WTC11 (cell line): ENCODE results near the gene ING1. TPM values are rescaled to one million over a fixed set of nuclear protein-coding genes. Genes with fewer than 3 reads are reported as not detected.

Experiments used
- ATAC-seq: fragments of 200-7000 bp; cut with Tn5 transposase; 2 replicates; pipeline ENCODE4 v1.10.0; 2021; ENCODE audit warnings: mild to moderate bottlenecking, moderate library complexity
- CTCF ChIA-PET: fragments of 300-600 bp; sonication (Branson Sonifier 250); formaldehyde crosslinking; loops from one replicate; lab custom pipeline; 2021; ENCODE audit warnings: antibody characterized with exemption; lab: Charles Lee
- POLR2A ChIA-PET: fragments of 350-600 bp; sonication (Branson Sonifier 250); formaldehyde crosslinking; loops from one replicate; lab custom pipeline; 2021; ENCODE audit warnings: antibody characterized with exemption; lab: Charles Lee
- DNase-seq: peaks from one replicate; pipeline ENCODE4 v3.0.0; 2021; ENCODE audit warnings: low spot score
- H3K27ac Mint-ChIP-seq: 2 replicates; pipeline ENCODE4 v1.8.0; 2021; ENCODE audit warnings: mixed read lengths
- H3K27me3 Mint-ChIP-seq: 2 replicates; pipeline ENCODE4 v1.8.0; 2021; ENCODE audit warnings: low read depth, mild to moderate bottlenecking, moderate library complexity, mixed read lengths
- H3K36me3 Mint-ChIP-seq: 2 replicates; pipeline ENCODE4 v1.8.0; 2021; ENCODE audit warnings: mixed read lengths
- H3K4me1 Mint-ChIP-seq: 2 replicates; pipeline ENCODE4 v1.8.0; 2022; ENCODE audit warnings: mixed read lengths
- H3K4me3 Mint-ChIP-seq: 2 replicates; pipeline ENCODE4 v1.8.0; 2021; ENCODE audit warnings: mild to moderate bottlenecking, moderate library complexity, mixed read lengths
- H3K9me3 Mint-ChIP-seq: 2 replicates; pipeline ENCODE4 v1.8.0; 2021; ENCODE audit warnings: mixed read lengths
- ATF1 ChIP-seq: sonication (generic); formaldehyde crosslinking; IDR thresholded peaks from 2 replicates; pipeline ENCODE4 v1.8.1; 2023; ENCODE audit warnings: mild to moderate bottlenecking, moderate library complexity, missing genetic modification reagents
- CBFB ChIP-seq: sonication (generic); formaldehyde crosslinking; IDR thresholded peaks from 2 replicates; pipeline ENCODE4 v1.8.1; 2022; ENCODE audit warnings: mild to moderate bottlenecking, low read depth, missing genetic modification reagents
- CREB1 ChIP-seq: sonication (generic); formaldehyde crosslinking; IDR thresholded peaks from 2 replicates; pipeline ENCODE4 v1.8.0; 2023; ENCODE audit warnings: mild to moderate bottlenecking, missing genetic modification reagents
- ELF4 ChIP-seq: sonication (generic); formaldehyde crosslinking; IDR thresholded peaks from 2 replicates; pipeline ENCODE4 v1.8.1; 2022; ENCODE audit warnings: low read depth, mild to moderate bottlenecking, moderate library complexity, missing genetic modification reagents
- ESRRA ChIP-seq: sonication (generic); formaldehyde crosslinking; IDR thresholded peaks from 2 replicates; pipeline ENCODE4 v1.8.1; 2022; ENCODE audit warnings: mild to moderate bottlenecking, missing genetic modification reagents, borderline replicate concordance
- FOXP1 ChIP-seq: sonication (generic); formaldehyde crosslinking; IDR thresholded peaks from 2 replicates; pipeline ENCODE4 v1.8.0; 2022; ENCODE audit warnings: missing genetic modification reagents, mild to moderate bottlenecking, moderate library complexity, borderline replicate concordance
- GABPB1 ChIP-seq: sonication (generic); formaldehyde crosslinking; IDR thresholded peaks from 2 replicates; pipeline ENCODE4 v1.8.1; 2023; ENCODE audit warnings: mild to moderate bottlenecking, missing genetic modification reagents
- GRHL2 ChIP-seq: fragments of 250-450 bp; sonication (Bioruptor Pico); IDR thresholded peaks from 2 replicates; pipeline ENCODE4 v1.8.0; 2022; ENCODE audit warnings: mild to moderate bottlenecking, moderate library complexity; ENCODE audit not compliant: insufficient replicate concordance, severe bottlenecking
- GTF2I ChIP-seq: fragments of 250-450 bp; sonication (Bioruptor Pico); conservative IDR thresholded peaks from 2 replicates; pipeline ENCODE4 v1.4.0; 2021; ENCODE audit warnings: mild to moderate bottlenecking
- JAZF1 ChIP-seq: fragments of 250-450 bp; sonication (Bioruptor Pico); IDR thresholded peaks from 2 replicates; pipeline ENCODE4 v1.9.0; 2021; ENCODE audit warnings: moderate library complexity, mild to moderate bottlenecking, inconsistent platforms
- NFATC4 ChIP-seq: fragments of 250-450 bp; sonication (Bioruptor Pico); IDR thresholded peaks from 2 replicates; pipeline ENCODE4 v1.9.0; 2021; ENCODE audit warnings: mild to moderate bottlenecking
- NFE2L1 ChIP-seq: sonication (generic); formaldehyde crosslinking; IDR thresholded peaks from 2 replicates; pipeline ENCODE4 v1.8.1; 2023; ENCODE audit warnings: missing genetic modification reagents
- SMAD4 ChIP-seq: sonication (generic); formaldehyde crosslinking; IDR thresholded peaks from 2 replicates; pipeline ENCODE4 v1.8.0; 2022; ENCODE audit warnings: mild to moderate bottlenecking, missing genetic modification reagents
- SP1 ChIP-seq: sonication (generic); formaldehyde crosslinking; conservative IDR thresholded peaks from 2 replicates; pipeline ENCODE4 v1.8.1; 2022; ENCODE audit warnings: missing genetic modification reagents
- TEAD1 ChIP-seq: sonication (generic); formaldehyde crosslinking; IDR thresholded peaks from 2 replicates; pipeline ENCODE4 v1.8.0; 2022; ENCODE audit warnings: mild to moderate bottlenecking, missing genetic modification reagents
- TEAD4 ChIP-seq: sonication (generic); formaldehyde crosslinking; IDR thresholded peaks from 2 replicates; pipeline ENCODE4 v1.8.0; 2022; ENCODE audit warnings: mild to moderate bottlenecking, missing genetic modification reagents
- TP53 ChIP-seq: sonication (generic); formaldehyde crosslinking; IDR thresholded peaks from 2 replicates; pipeline ENCODE4 v1.8.1; 2023; ENCODE audit warnings: mild to moderate bottlenecking, missing genetic modification reagents
- ZNF232 ChIP-seq: sonication (generic); formaldehyde crosslinking; IDR thresholded peaks from 2 replicates; pipeline ENCODE4 v1.8.0; 2022; ENCODE audit warnings: mild to moderate bottlenecking, missing genetic modification reagents
- ZNF263 ChIP-seq: sonication (generic); formaldehyde crosslinking; IDR thresholded peaks from 2 replicates; pipeline ENCODE4 v1.8.1; 2022; ENCODE audit warnings: low read depth, mild to moderate bottlenecking, moderate library complexity, missing genetic modification reagents
- ZNF317 ChIP-seq: sonication (generic); formaldehyde crosslinking; IDR thresholded peaks from 2 replicates; pipeline ENCODE4 v1.8.1; 2023; ENCODE audit warnings: low read depth, mild to moderate bottlenecking, moderate library complexity, missing genetic modification reagents, borderline replicate concordance
- total RNA-seq: library from RNA; stranded (reverse); gene quantifications from 3 replicates; pipeline ENCODE4 v1.2.3, GENCODE V29; 2021
- TF ChIP-seq, protein P1 (sequence below): sonication (generic); formaldehyde crosslinking; IDR thresholded peaks from 2 replicates; pipeline ENCODE4 v1.8.1; 2023; ENCODE audit warnings: mild to moderate bottlenecking, moderate library complexity, missing genetic modification reagents
- TF ChIP-seq, protein P2 (sequence below): fragments of 250-450 bp; sonication (Bioruptor Pico); IDR thresholded peaks from 2 replicates; pipeline ENCODE4 v1.9.0; 2021; ENCODE audit warnings: mild to moderate bottlenecking
- TF ChIP-seq, protein P3 (sequence below): sonication (generic); formaldehyde crosslinking; IDR thresholded peaks from 2 replicates; pipeline ENCODE4 v1.8.1; 2022; ENCODE audit warnings: mild to moderate bottlenecking, moderate library complexity, missing genetic modification reagents
- TF ChIP-seq, protein P4 (sequence below): sonication (generic); formaldehyde crosslinking; IDR thresholded peaks from 2 replicates; pipeline ENCODE4 v1.8.1; 2023; ENCODE audit warnings: mild to moderate bottlenecking, missing genetic modification reagents, moderate library complexity
- TF ChIP-seq, protein P5 (sequence below): fragments of 200-600 bp; IDR thresholded peaks from 2 replicates; pipeline ENCODE4 v1.8.0; 2022; ENCODE audit warnings: antibody characterized with exemption
- TF ChIP-seq, protein P6 (sequence below): sonication (generic); formaldehyde crosslinking; IDR thresholded peaks from 2 replicates; pipeline ENCODE4 v1.8.0; 2023; ENCODE audit warnings: missing genetic modification reagents, mild to moderate bottlenecking, borderline replicate concordance

ING1 gene
- total RNA-seq, 1 experiment from 2014 or later, result 26.2 TPM

DNA sequence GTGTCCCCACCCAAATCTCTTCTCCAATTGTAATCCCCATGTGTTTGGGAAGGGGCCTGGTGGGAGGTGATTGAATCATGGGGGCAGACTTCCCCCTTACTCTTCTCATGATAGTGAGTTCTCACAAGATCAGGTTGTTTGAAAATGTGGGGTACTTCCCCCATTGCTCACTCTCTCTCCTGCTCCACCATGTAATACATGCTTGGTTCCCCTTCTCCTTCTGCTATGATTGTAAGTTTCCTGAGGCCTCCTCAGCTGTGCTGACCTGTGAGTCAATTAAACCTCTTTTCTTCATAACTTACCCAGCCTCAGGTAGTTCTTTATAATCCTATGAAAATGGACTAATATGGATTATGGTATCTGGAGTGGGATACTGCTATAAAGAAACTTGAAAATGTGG, 24.1 kb downstream of the ING1 start:
- H3K4me1 Mint-ChIP-seq, result no peaks in the 10 kb centered on the region
- H3K9me3 Mint-ChIP-seq, result peaks cover 41% of the 10 kb centered on the region
- ChIA-PET POLR2A (no interaction called here), CTCF (interaction anchor here (1.1 kb wide), 1 partner anchor 21 kb away, joined by 3 read pairs; no protein-coding TSS in a partner anchor)
- H3K27me3 Mint-ChIP-seq, result no peaks in the 10 kb centered on the region; the same call in 1 of the 2 replicates
- ATAC-seq, result no peak
- no peak for TF ChIP-seq JAZF1 (CRISPR knock-in tag)
- no peak for TF ChIP-seq GRHL2
- TF ChIP-seq ZNF317 (CRISPR knock-in tag), result no peak
- TF ChIP-seq ATF1, result no peak
- TF ChIP-seq, protein P1, sequence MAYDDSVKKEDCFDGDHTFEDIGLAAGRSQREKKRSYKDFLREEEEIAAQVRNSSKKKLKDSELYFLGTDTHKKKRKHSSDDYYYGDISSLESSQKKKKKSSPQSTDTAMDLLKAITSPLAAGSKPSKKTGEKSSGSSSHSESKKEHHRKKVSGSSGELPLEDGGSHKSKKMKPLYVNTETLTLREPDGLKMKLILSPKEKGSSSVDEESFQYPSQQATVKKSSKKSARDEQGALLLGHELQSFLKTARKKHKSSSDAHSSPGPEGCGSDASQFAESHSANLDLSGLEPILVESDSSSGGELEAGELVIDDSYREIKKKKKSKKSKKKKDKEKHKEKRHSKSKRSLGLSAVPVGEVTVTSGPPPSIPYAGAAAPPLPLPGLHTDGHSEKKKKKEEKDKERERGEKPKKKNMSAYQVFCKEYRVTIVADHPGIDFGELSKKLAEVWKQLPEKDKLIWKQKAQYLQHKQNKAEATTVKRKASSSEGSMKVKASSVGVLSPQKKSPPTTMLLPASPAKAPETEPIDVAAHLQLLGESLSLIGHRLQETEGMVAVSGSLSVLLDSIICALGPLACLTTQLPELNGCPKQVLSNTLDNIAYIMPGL (CRISPR knock-in tag), result no peak
- TF ChIP-seq SMAD4 (CRISPR knock-in tag), result no peak
- no peak for TF ChIP-seq ELF4 (CRISPR knock-in tag)
- TF ChIP-seq ZNF263 (CRISPR knock-in tag), result no peak
- DNase-seq, result no peak
- no peak overlapping the region for H3K4me3 Mint-ChIP-seq
- H3K27ac Mint-ChIP-seq, result no peak overlapping the region
- H3K36me3 Mint-ChIP-seq, result peaks cover 28% of the 10 kb centered on the region

DNA sequence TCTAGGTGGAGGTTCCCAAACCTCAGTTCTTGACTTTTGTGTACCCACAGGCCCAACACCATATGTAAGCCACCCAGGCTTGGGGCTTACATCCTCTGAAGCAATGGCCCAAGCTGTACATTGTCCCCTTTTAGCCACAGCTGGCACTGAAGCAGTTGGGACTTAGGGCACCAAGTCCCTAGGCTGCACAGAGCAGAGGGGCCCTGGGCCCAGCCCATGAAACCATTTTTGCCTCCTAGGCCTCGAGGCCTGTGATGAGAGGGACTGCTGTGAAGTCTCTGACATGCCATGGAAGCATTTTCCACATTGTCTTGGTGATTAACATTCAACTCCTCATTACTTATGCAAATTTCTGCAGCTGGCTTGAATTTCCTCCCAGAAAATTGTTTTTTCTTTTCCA, 30.2 kb downstream of the ING1 start:
- peaks cover 11% of the 10 kb centered on the region for H3K4me1 Mint-ChIP-seq
- no peak for DNase-seq
- no peak overlapping the region for H3K4me3 Mint-ChIP-seq
- H3K27ac Mint-ChIP-seq, result no peak overlapping the region
- H3K36me3 Mint-ChIP-seq, result peaks cover 37% of the 10 kb centered on the region
- TF ChIP-seq ATF1 (no peak), NFE2L1 (CRISPR knock-in tag) (no peak), ESRRA (no peak), GTF2I (CRISPR knock-in tag) (no peak), ZNF232 (CRISPR knock-in tag) (no peak), GABPB1 (CRISPR knock-in tag) (no peak), NFATC4 (CRISPR knock-in tag) (no peak), TP53 (no peak), TEAD4 (CRISPR knock-in tag) (no peak), FOXP1 (CRISPR knock-in tag) (no peak), TEAD1 (CRISPR knock-in tag) (no peak), SP1 (CRISPR knock-in tag) (no peak), CREB1 (no peak), CBFB (no peak)
- TF ChIP-seq, protein P1 (CRISPR knock-in tag), result no peak
- TF ChIP-seq, protein P2, sequence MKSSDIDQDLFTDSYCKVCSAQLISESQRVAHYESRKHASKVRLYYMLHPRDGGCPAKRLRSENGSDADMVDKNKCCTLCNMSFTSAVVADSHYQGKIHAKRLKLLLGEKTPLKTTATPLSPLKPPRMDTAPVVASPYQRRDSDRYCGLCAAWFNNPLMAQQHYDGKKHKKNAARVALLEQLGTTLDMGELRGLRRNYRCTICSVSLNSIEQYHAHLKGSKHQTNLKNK (CRISPR knock-in tag), result no peak
- TF ChIP-seq, protein P3, sequence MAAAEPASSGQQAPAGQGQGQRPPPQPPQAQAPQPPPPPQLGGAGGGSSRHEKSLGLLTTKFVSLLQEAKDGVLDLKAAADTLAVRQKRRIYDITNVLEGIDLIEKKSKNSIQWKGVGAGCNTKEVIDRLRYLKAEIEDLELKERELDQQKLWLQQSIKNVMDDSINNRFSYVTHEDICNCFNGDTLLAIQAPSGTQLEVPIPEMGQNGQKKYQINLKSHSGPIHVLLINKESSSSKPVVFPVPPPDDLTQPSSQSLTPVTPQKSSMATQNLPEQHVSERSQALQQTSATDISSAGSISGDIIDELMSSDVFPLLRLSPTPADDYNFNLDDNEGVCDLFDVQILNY (CRISPR knock-in tag), result no peak
- TF ChIP-seq, protein P4, sequence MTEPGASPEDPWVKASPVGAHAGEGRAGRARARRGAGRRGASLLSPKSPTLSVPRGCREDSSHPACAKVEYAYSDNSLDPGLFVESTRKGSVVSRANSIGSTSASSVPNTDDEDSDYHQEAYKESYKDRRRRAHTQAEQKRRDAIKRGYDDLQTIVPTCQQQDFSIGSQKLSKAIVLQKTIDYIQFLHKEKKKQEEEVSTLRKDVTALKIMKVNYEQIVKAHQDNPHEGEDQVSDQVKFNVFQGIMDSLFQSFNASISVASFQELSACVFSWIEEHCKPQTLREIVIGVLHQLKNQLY (CRISPR knock-in tag), result no peak
- TF ChIP-seq, protein P5, sequence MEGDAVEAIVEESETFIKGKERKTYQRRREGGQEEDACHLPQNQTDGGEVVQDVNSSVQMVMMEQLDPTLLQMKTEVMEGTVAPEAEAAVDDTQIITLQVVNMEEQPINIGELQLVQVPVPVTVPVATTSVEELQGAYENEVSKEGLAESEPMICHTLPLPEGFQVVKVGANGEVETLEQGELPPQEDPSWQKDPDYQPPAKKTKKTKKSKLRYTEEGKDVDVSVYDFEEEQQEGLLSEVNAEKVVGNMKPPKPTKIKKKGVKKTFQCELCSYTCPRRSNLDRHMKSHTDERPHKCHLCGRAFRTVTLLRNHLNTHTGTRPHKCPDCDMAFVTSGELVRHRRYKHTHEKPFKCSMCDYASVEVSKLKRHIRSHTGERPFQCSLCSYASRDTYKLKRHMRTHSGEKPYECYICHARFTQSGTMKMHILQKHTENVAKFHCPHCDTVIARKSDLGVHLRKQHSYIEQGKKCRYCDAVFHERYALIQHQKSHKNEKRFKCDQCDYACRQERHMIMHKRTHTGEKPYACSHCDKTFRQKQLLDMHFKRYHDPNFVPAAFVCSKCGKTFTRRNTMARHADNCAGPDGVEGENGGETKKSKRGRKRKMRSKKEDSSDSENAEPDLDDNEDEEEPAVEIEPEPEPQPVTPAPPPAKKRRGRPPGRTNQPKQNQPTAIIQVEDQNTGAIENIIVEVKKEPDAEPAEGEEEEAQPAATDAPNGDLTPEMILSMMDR, result no peak
- TF ChIP-seq, protein P6, sequence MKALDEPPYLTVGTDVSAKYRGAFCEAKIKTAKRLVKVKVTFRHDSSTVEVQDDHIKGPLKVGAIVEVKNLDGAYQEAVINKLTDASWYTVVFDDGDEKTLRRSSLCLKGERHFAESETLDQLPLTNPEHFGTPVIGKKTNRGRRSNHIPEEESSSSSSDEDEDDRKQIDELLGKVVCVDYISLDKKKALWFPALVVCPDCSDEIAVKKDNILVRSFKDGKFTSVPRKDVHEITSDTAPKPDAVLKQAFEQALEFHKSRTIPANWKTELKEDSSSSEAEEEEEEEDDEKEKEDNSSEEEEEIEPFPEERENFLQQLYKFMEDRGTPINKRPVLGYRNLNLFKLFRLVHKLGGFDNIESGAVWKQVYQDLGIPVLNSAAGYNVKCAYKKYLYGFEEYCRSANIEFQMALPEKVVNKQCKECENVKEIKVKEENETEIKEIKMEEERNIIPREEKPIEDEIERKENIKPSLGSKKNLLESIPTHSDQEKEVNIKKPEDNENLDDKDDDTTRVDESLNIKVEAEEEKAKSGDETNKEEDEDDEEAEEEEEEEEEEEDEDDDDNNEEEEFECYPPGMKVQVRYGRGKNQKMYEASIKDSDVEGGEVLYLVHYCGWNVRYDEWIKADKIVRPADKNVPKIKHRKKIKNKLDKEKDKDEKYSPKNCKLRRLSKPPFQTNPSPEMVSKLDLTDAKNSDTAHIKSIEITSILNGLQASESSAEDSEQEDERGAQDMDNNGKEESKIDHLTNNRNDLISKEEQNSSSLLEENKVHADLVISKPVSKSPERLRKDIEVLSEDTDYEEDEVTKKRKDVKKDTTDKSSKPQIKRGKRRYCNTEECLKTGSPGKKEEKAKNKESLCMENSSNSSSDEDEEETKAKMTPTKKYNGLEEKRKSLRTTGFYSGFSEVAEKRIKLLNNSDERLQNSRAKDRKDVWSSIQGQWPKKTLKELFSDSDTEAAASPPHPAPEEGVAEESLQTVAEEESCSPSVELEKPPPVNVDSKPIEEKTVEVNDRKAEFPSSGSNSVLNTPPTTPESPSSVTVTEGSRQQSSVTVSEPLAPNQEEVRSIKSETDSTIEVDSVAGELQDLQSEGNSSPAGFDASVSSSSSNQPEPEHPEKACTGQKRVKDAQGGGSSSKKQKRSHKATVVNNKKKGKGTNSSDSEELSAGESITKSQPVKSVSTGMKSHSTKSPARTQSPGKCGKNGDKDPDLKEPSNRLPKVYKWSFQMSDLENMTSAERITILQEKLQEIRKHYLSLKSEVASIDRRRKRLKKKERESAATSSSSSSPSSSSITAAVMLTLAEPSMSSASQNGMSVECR (CRISPR knock-in tag), result no peak
- H3K9me3 Mint-ChIP-seq, result peaks cover 48% of the 10 kb centered on the region
- no peaks in the 10 kb centered on the region; the same call in 1 of the 2 replicates for H3K27me3 Mint-ChIP-seq
- POLR2A ChIA-PET, result no interaction called here
- CTCF ChIA-PET, result no interaction called here
- no peak for ATAC-seq
